ENCODE measurements around the gene TRIM54. TPM values are rescaled to one million over a fixed set of nuclear protein-coding genes. Genes with fewer than 3 reads are reported as not detected.

The TRIM54 gene
- total and polyA plus RNA-seq, 2 donors (not counting 3 experiments of a cell fraction or from before 2014, with no cell fraction given) = 0.51 to 1.7 TPM

DNA sequence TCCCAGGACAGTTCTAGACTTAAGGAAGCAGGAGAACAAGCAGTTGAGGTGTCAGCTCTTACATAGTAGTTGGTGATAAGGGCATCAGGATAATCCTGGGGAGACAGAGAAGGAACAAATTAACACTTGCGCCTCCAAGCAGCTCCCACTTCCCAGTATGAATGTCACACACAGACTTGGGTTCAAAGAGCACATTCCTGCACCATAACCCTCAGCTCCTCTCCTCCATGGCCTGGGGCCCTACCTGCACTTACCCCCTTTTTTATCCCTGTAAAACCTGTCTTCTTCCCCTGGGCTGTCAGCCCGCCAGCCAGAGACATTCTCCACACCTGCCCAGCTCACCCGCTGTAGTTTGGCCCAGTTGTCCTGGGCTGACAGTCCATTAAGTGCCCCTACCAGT is 29.9 kb downstream of the TRIM54 start:
- Histone ChIP-seq H3K9me1 (replicated peaks; ENCODE audit: control insufficient read depth, extremely low read depth, insufficient read depth, low read length) (no peaks in the 10 kb centered on the region), H3K4me2 (ENCODE audit: insufficient read depth, low read length) (no peak overlapping the region), H3K79me2 (ENCODE audit: control insufficient read depth, insufficient read depth, low read length) (no peaks in the 10 kb centered on the region), H3K36me3 (ENCODE audit: control insufficient read depth in 2 of 2, extremely low read depth in 1 of 2, insufficient read depth in 2 of 2, low read length in 2 of 2) (peaks cover 0 to 3% of the 10 kb centered on the region in 2 experiments), H3K9ac (replicated peaks; ENCODE audit: extremely low read depth, insufficient read depth, low read length) (no peak overlapping the region), H3K27me3 (ENCODE audit: control insufficient read depth in 2 of 2, insufficient read depth in 2 of 2, low read length in 2 of 2) (peaks cover 10 to 17% of the 10 kb centered on the region in 2 experiments), H4K20me1 (replicated peaks; ENCODE audit: control insufficient read depth, extremely low read depth, insufficient read depth, low read length) (no peaks in the 10 kb centered on the region), H3K4me3 (replicated peaks in 1 of 3; ENCODE audit: insufficient read depth in 1 of 3, low read depth in 1 of 3, low read length in 3 of 3) (no peak overlapping the region), H3K4me1 (ENCODE audit: control insufficient read depth, extremely low read depth, insufficient read depth, low read length) (peaks cover 6% of the 10 kb centered on the region), H2AFZ (ENCODE audit: low read depth, low read length) (no peak overlapping the region), H3K9me3 (replicated peaks; ENCODE audit: control insufficient read depth, insufficient read depth, low read length) (no peaks in the 10 kb centered on the region), H3K27ac (ENCODE audit: insufficient read depth, low read depth, low read length) (no peak overlapping the region)
- CTCF ChIA-PET = interaction anchor here (1.0 to 1.6 kb wide), 2 partner anchors 9 to 13 kb away, joined by 3 to 4 read pairs; no protein-coding TSS in a partner anchor
- dilution Hi-C loops (cut with MboI; ENCODE audit: extremely low pct_ligation_motif_present, low sequenced_read_pairs) (no loop called here), intact Hi-C loops (cut with micrococcal nuclease) (no loop called here)
- FAIRE-seq (no peak), DNase-seq (ENCODE audit: low read depth, low spot score) (no peak)
- POLR2A ChIA-PET = no interaction called here
- no TSS peak for BruUV-seq (replicated peaks)
- TF ChIP-seq POLR2AphosphoS5 (IDR thresholded peaks at IDR 0.05; ENCODE audit: insufficient read depth, low read depth, low read length) (no peak), EZH2 (IDR thresholded peaks at IDR 0.05; ENCODE audit: borderline replicate concordance, low read depth, low read length, severe bottlenecking) (no peak), GATA2 (IDR thresholded peaks at IDR 0.05; ENCODE audit: insufficient read depth, insufficient read length, low read depth, low read length) (no peak), POLR2A (IDR thresholded peaks at IDR 0.05; ENCODE audit: low read depth, low read length) (no peak), MYC (IDR thresholded peaks at IDR 0.05; ENCODE audit: low read depth, low read length) (no peak), FOS (IDR thresholded peaks at IDR 0.05; ENCODE audit: borderline replicate concordance, insufficient read depth, low read length) (no peak), JUN (IDR thresholded peaks at IDR 0.05; ENCODE audit: borderline replicate concordance, insufficient read depth, insufficient read length, low read depth) (no peak)
- TF ChIP-seq, protein P1, sequence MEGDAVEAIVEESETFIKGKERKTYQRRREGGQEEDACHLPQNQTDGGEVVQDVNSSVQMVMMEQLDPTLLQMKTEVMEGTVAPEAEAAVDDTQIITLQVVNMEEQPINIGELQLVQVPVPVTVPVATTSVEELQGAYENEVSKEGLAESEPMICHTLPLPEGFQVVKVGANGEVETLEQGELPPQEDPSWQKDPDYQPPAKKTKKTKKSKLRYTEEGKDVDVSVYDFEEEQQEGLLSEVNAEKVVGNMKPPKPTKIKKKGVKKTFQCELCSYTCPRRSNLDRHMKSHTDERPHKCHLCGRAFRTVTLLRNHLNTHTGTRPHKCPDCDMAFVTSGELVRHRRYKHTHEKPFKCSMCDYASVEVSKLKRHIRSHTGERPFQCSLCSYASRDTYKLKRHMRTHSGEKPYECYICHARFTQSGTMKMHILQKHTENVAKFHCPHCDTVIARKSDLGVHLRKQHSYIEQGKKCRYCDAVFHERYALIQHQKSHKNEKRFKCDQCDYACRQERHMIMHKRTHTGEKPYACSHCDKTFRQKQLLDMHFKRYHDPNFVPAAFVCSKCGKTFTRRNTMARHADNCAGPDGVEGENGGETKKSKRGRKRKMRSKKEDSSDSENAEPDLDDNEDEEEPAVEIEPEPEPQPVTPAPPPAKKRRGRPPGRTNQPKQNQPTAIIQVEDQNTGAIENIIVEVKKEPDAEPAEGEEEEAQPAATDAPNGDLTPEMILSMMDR (IDR thresholded peaks at IDR 0.05; ENCODE audit: extremely low read depth in 1 of 2, insufficient read depth in 1 of 2, low read depth in 1 of 2, low read length in 2 of 2) = no peak
- TF ChIP-seq, protein P2, sequence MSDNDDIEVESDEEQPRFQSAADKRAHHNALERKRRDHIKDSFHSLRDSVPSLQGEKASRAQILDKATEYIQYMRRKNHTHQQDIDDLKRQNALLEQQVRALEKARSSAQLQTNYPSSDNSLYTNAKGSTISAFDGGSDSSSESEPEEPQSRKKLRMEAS (IDR thresholded peaks at IDR 0.05; ENCODE audit: insufficient read depth, insufficient read length) = no peak
